Erythroblast (primary cell): ENCODE data around the gene PRICKLE4.

Source experiments
- GATA1 ChIP-seq: IDR thresholded peaks from 2 replicates; pipeline ENCODE4 v1.6.1; 2011; ENCODE audit warnings: low read depth, mild to moderate bottlenecking, control low read depth, low read length, moderate library complexity
- POLR2A ChIP-seq: IDR thresholded peaks from 2 replicates; pipeline ENCODE4 v1.6.1; 2011; ENCODE audit warnings: mild to moderate bottlenecking, low read length

DNA sequence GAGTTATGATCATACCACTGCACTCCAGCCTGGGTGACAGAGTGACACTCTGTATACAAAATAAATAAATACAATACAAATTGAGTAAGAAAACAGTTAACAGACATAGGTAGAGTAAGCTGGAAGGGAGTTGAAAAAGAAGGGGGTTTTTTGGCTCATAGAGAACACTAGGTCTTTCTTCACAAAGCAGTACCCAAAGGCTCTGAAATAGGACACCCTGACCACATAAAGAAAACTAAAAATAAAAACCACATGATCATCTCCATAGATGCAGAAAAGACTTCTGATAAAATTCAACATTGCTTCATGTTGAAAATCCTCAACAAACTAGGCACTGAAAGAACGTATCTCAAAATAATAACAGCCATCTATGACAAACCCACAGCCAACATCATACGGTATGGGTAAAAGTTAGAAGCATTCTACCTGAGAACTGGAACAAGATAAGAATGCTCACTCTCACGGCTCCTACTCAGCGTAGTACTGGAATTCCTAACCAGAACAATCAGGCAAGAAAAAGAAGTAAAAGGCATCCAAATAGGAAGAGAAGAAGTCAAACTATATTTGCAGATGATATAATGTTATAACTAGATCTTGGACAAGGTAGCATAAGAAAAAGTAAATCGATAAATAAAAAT, 55.6 kb downstream of the PRICKLE4 start:
- TF ChIP-seq POLR2A, result no peak
- TF ChIP-seq GATA1, result no peak
